Liver (tissue), 9 donors: Measurements from ENCODE around the gene STIM2. TPM values are rescaled to one million over a fixed set of nuclear protein-coding genes. Genes with fewer than 3 reads are reported as not detected.

Experiments used
- DNase-seq: peaks from one replicate; pipeline ENCODE4 v3.0.0-alpha.2; 2017; ENCODE audit warnings: low spot score
- H3K27ac ChIP-seq, 2 donors: one replicate each; pipeline ENCODE4 v1.7.0; 2013; ENCODE audit warnings: inconsistent platforms in 2 of 2, low read length in 2 of 2, control low read depth in 1 of 2, low read depth in 1 of 2, mild to moderate bottlenecking in 1 of 2
- H3K27me3 ChIP-seq, 4 donors: one replicate each; pipeline versions ENCODE4 v1.6.1 to v1.7.0; 2013; ENCODE audit warnings: low read length in 3 of 4, inconsistent platforms in 1 of 4, mild to moderate bottlenecking in 1 of 4, moderate library complexity in 1 of 4; ENCODE audit not compliant: control insufficient read depth in 4 of 4, insufficient read depth in 4 of 4
- H3K36me3 ChIP-seq, 4 donors: one replicate each; pipeline versions ENCODE4 v1.6.1 to v1.7.0; 2013; ENCODE audit warnings: low read length in 3 of 4, mild to moderate bottlenecking in 3 of 4, low read depth in 1 of 4, moderate library complexity in 1 of 4; ENCODE audit not compliant: control insufficient read depth in 4 of 4, insufficient read depth in 3 of 4
- H3K4me1 ChIP-seq, 4 donors: one replicate each; pipeline versions ENCODE4 v1.6.1 to v1.7.0; 2013; ENCODE audit warnings: low read length in 3 of 4, mild to moderate bottlenecking in 3 of 4, moderate library complexity in 1 of 4; ENCODE audit not compliant: control insufficient read depth in 4 of 4, insufficient read depth in 4 of 4
- H3K4me3 ChIP-seq, 3 donors: one replicate each; pipeline versions ENCODE4 v1.6.1 to v1.7.0; 2013; ENCODE audit warnings: low read length in 3 of 3, control low read depth in 1 of 3, low read depth in 1 of 3, mild to moderate bottlenecking in 1 of 3
- H3K9ac ChIP-seq, 2 donors: one replicate each; pipeline ENCODE4 v1.7.0; 2013; ENCODE audit warnings: low read length in 2 of 2, mild to moderate bottlenecking in 2 of 2, moderate library complexity in 2 of 2, control low read depth in 1 of 2, low read depth in 1 of 2
- H3K9me3 ChIP-seq, 4 donors: one replicate each; pipeline versions ENCODE4 v1.6.1 to v1.7.0; 2013; ENCODE audit warnings: low read length in 3 of 4; ENCODE audit not compliant: control insufficient read depth in 4 of 4
- CTCF ChIP-seq: fragments of 150-350 bp; IDR thresholded peaks from 2 replicates; pipeline ENCODE4 v1.5.1; 2017; ENCODE audit warnings: improper control_type of control experiment, low read depth, low read length; ENCODE audit not compliant: missing input control
- EGR1 ChIP-seq, 2 donors: IDR thresholded peaks; 2 replicates each; pipeline ENCODE4 v1.6.1; 2016 to 2018; ENCODE audit warnings: antibody characterized with exemption in 2 of 2, low read depth in 2 of 2
- FOXA1 ChIP-seq: IDR thresholded peaks from 2 replicates; pipeline ENCODE4 v1.6.1; 2016; ENCODE audit warnings: antibody characterized with exemption
- GABPA ChIP-seq, 2 donors: IDR thresholded peaks in 1 of 2; conservative IDR thresholded peaks in 1 of 2; 2 replicates each; pipeline ENCODE4 v1.6.1; 2016; ENCODE audit warnings: antibody characterized with exemption in 2 of 2, mild to moderate bottlenecking in 1 of 2, moderate library complexity in 1 of 2
- HNF4A ChIP-seq, 2 donors: conservative IDR thresholded peaks; 2 replicates each; pipeline ENCODE4 v1.6.1; 2016; ENCODE audit warnings: antibody characterized with exemption in 2 of 2, mild to moderate bottlenecking in 2 of 2
- HNF4G ChIP-seq: IDR thresholded peaks from 2 replicates; pipeline ENCODE4 v1.6.1; 2016; ENCODE audit warnings: antibody characterized with exemption
- JUND ChIP-seq, 2 donors: IDR thresholded peaks; 2 replicates each; pipeline ENCODE4 v1.6.1; 2016; ENCODE audit warnings: antibody characterized with exemption in 2 of 2
- NR2F2 ChIP-seq: IDR thresholded peaks from 2 replicates; pipeline ENCODE4 v1.6.1; 2016; ENCODE audit warnings: antibody characterized with exemption
- RXRA ChIP-seq, 2 donors: IDR thresholded peaks; 2 replicates each; pipeline ENCODE4 v1.6.1; 2017 to 2018; ENCODE audit warnings: antibody characterized with exemption in 2 of 2, mild to moderate bottlenecking in 1 of 2
- SP1 ChIP-seq: IDR thresholded peaks from 2 replicates; pipeline ENCODE4 v1.6.1; 2018; ENCODE audit warnings: antibody characterized with exemption, mild to moderate bottlenecking
- TAF1 ChIP-seq: conservative IDR thresholded peaks from 2 replicates; pipeline ENCODE4 v1.6.1; 2016; ENCODE audit warnings: antibody characterized with exemption, mild to moderate bottlenecking
- YY1 ChIP-seq: IDR thresholded peaks from 2 replicates; pipeline ENCODE4 v1.6.1; 2016; ENCODE audit warnings: antibody characterized with exemption, mild to moderate bottlenecking
- WGBS: extraction: QIAGEN DNeasy Blood & Tissue Kit; methylation state at CpG from one replicate; pipeline ENCODE4 v1.1.7; 2013; 5-methylcytosine and 5-hydroxymethylcytosine counted together
- polyA plus RNA-seq, 2 donors: library from polyadenylated mRNA; stranded (reverse) in 1 of 2; unstranded in 1 of 2; fragments of 200-250 nt in 1 of 2; fragments of >200 nt in 1 of 2; fragmentation: Nextera tagmentation in 1 of 2; extraction: Ambion mirVana in 1 of 2; gene quantifications; one replicate each; pipeline versions ENCODE4 v1.2.1 to v1.2.3, GENCODE V29; 2013 to 2015
- total RNA-seq, 2 donors: library from RNA; depleted of rRNA; stranded (reverse); fragments of >200 nt; gene quantifications; one replicate each; pipeline ENCODE4 v1.2.3, GENCODE V29; 2014
- TF ChIP-seq, protein P1 (sequence below): IDR thresholded peaks from 2 replicates; pipeline ENCODE4 v1.6.1; 2016; ENCODE audit warnings: antibody characterized with exemption
- TF ChIP-seq, protein P2 (sequence below): IDR thresholded peaks from 2 replicates; pipeline ENCODE4 v1.6.1; 2016; ENCODE audit warnings: antibody characterized with exemption
- donor health status: healthy.
- donor health status: healthy.
- donor health status: healthy.
- donor health status: healthy.
- donor health status: healthy.

Gene STIM2
- total and polyA plus RNA-seq, 4 donors, result 5.4 to 11.1 (median 6.9) TPM

GRCh38 chr4:26871611-26872010 is 11.0 kb downstream of the STIM2 start:
- WGBS, result 78% methylated on average over 3 of the region's 3 CpGs
- no peaks in the 10 kb centered on the region for H3K36me3 ChIP-seq
- peaks cover 0 to 3% (median 0%) of the 10 kb centered on the region in 4 donors for H3K4me1 ChIP-seq
- no peaks in the 10 kb centered on the region for H3K9me3 ChIP-seq
- H3K9ac ChIP-seq, result no peak overlapping the region
- H3K27ac ChIP-seq, result no peak overlapping the region
- H3K27me3 ChIP-seq, result no peaks in the 10 kb centered on the region
- no peak overlapping the region for H3K4me3 ChIP-seq
- no peak for TF ChIP-seq RXRA (IDR thresholded peaks at IDR 0.05)
- TF ChIP-seq HNF4G, result no peak
- no peak for TF ChIP-seq HNF4A (conservative IDR thresholded peaks at IDR 0.05)
- no peak for DNase-seq

DNA sequence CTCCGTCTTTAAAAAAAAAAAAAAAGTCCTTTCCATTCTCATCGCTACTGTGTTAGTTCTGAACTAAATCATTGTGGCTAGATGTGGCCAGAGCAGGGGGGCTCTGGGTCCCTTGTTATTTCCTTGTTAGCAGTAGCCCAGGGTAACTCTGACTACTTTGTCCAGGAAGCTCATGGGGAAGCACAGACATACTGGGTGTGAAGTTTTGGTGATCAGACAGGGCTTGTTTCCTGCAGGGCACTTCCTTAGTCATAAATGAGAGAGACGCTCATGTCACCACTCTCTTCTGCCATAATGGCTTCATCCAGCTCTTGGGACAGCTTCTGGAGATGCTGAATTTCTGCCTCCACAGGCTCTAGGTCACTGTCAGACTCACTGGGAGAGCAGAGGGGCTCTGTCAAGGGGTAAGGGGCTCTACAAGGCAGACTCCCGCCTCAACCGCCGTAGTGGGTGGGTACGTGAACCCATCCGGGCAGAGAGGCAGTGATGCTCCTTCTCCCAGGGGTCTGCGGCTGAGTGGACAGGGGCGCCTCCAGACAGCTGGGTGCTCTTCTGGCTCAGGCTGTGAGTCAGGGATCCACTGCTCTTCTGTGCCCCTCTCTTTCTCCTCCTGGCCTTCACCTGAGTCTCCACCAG is 12.9 kb downstream of the STIM2 start:
- WGBS, result 94% methylated on average over 10 of the region's 10 CpGs
- H3K4me3 ChIP-seq, result no peak overlapping the region
- H3K4me1 ChIP-seq, result no peaks in the 10 kb centered on the region
- no peak overlapping the region for H3K27ac ChIP-seq
- no peak for DNase-seq
- H3K9ac ChIP-seq, result no peak overlapping the region
- H3K27me3 ChIP-seq, result no peaks in the 10 kb centered on the region
- no peaks in the 10 kb centered on the region for H3K9me3 ChIP-seq
- no peaks in the 10 kb centered on the region for H3K36me3 ChIP-seq
- TF ChIP-seq FOXA1, result no peak
- TF ChIP-seq JUND (IDR thresholded peaks at IDR 0.05), result no peak
- TF ChIP-seq RXRA (IDR thresholded peaks at IDR 0.05), result no peak
- TF ChIP-seq, protein P1, sequence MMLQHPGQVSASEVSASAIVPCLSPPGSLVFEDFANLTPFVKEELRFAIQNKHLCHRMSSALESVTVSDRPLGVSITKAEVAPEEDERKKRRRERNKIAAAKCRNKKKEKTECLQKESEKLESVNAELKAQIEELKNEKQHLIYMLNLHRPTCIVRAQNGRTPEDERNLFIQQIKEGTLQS, result no peak
- no peak for TF ChIP-seq HNF4G
- TF ChIP-seq EGR1 (IDR thresholded peaks at IDR 0.05; ENCODE audit: low read depth in 2 of 2), result no peak
- TF ChIP-seq NR2F2, result no peak
- TF ChIP-seq GABPA (IDR thresholded peaks at IDR 0.05 in 1 of 2, conservative IDR thresholded peaks at IDR 0.05 in 1 of 2), result no peak
- no peak for TF ChIP-seq TAF1
- TF ChIP-seq, protein P2, sequence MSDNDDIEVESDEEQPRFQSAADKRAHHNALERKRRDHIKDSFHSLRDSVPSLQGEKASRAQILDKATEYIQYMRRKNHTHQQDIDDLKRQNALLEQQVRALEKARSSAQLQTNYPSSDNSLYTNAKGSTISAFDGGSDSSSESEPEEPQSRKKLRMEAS, result no peak

DNA sequence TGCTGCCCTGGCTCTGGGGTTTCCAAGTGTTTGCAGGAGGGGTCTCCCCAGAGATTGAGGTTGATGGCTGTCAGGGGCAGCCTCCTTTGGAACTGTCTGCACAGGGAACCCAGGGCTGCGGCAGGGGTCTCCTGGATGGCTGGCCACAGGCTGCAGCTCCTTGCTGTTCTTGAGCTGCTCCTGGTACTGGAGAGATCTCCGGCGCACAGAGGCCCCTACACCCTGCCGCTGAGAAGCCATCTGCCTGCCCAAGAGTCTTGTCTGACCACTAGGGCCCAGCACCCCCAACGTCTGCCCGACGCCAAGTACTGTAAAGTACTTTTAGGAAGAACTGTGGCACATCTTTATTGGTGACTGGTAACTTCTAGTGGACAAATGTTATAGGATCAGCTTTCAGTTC is 13.5 kb downstream of the STIM2 start:
- H3K9ac ChIP-seq, result no peak overlapping the region
- H3K9me3 ChIP-seq, result no peaks in the 10 kb centered on the region
- 98% methylated on average over 7 of the region's 7 CpGs for WGBS
- TF ChIP-seq, protein P1, result no peak
- TF ChIP-seq CTCF (no peak), JUND (IDR thresholded peaks at IDR 0.05) (no peak), FOXA1 (no peak), YY1 (no peak), SP1 (no peak), RXRA (IDR thresholded peaks at IDR 0.05) (no peak), NR2F2 (no peak), GABPA (IDR thresholded peaks at IDR 0.05 in 1 of 2, conservative IDR thresholded peaks at IDR 0.05 in 1 of 2) (no peak), TAF1 (no peak)
- TF ChIP-seq, protein P2, result no peak
- no peak overlapping the region for H3K27ac ChIP-seq
- no peaks in the 10 kb centered on the region for H3K27me3 ChIP-seq
- DNase-seq, result no peak
- H3K4me3 ChIP-seq, result no peak overlapping the region
- no peaks in the 10 kb centered on the region for H3K36me3 ChIP-seq
- no peaks in the 10 kb centered on the region for H3K4me1 ChIP-seq
